NCI-H69 (cell line): ENCODE measurements around the gene CSRNP2.
"Not testable (repeated sequence)": the region's sequence is repeated elsewhere in the genome, so short reads cannot be mapped to it uniquely, and the experiment has no call there.

Experiments used
- DNase-seq: peaks from one replicate; lab custom pipeline; 2025; lab: John Stamatoyannopoulos, UW

CSRNP2 gene, protein sequence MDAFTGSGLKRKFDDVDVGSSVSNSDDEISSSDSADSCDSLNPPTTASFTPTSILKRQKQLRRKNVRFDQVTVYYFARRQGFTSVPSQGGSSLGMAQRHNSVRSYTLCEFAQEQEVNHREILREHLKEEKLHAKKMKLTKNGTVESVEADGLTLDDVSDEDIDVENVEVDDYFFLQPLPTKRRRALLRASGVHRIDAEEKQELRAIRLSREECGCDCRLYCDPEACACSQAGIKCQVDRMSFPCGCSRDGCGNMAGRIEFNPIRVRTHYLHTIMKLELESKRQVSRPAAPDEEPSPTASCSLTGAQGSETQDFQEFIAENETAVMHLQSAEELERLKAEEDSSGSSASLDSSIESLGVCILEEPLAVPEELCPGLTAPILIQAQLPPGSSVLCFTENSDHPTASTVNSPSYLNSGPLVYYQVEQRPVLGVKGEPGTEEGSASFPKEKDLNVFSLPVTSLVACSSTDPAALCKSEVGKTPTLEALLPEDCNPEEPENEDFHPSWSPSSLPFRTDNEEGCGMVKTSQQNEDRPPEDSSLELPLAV

DNA sequence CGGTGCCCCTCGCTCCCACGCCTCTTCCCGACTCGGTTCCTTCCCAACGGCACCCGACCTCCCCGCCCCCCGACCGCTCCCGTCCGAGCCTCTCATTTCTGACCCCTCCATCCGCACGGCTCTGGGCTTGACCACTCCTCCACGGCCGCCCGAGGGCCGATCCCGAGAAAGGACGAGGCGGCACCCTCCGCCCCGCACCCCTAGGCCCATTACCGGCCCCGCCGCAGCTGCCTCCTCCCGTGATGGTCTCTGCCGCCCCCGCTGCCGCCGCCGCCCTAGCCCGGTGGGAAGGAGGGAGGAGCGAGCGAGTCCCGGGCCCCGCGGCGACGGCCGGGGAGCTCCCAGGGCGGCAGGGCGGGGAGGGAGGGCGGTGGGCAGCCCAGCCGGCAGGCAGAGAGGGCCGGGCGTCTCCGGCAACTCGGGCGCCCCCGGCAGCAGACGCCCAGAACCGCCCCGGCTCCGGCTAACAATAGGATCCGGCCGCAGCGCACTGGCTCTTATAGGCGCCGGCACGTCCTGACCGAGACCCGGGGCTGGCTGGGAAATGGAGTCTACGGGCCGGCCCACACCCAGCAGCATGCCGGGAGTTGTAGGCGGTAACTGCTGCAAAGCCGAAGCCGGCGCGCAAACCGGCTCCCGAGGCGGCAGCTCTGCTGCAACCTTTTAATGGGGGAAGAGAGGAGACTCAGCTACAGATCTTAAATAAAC lies at the start of gene CSRNP2:
Gene CSRNP2, minus strand, starts transcription at position 471 of the 708 bp plus-strand sequence. CDS start 7,035 bp downstream, outside the sequence.
- peak; percentile 99 for DNase-seq

GRCh38 chr12:51132693-51133092 lies 49.3 kb upstream of the CSRNP2 start:
- no peak for DNase-seq

DNA sequence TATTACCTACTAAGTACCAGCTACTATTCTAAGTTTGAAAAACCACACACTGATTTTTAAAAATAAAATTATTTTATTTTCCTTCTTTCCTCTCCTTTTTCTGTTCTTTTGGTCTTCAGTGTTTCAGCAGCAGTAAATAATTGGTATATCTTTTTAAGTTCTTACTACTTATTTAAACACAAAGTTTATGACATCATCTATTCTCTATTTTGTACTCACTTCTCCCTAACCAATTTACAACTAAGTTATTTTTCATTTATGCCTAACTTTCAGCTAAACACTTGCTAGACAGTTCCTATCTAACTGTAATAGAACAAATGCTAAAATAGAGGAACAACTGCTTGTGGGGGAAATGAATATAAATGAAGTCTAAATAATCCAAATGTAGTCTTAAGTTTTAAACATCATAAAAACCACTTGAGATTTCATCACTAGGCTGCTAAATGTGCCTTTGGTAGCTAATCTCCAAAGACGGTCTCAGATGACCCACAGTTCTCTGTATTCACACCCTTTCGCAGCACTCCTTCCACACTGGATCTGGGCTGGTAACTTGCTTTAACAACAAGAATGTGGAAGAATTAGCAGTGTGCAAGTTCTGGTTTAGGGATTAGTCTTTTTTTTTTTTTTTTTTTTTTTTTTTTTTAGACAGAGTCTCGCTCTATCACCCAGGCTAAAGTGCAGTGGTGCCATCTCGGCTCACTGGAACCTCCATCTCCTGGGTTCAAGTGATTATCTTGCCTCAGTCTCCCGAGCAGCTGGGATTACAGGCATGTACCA lies 48.5 kb upstream of the CSRNP2 start:
- DNase-seq = no peak

GRCh38 chr12:51128919-51129318 lies 45.5 kb upstream of the CSRNP2 start:
- peak; percentile 17 for DNase-seq

GRCh38 chr12:51127050-51127729 lies 43.8 kb upstream of the CSRNP2 start:
- no peak for DNase-seq

DNA sequence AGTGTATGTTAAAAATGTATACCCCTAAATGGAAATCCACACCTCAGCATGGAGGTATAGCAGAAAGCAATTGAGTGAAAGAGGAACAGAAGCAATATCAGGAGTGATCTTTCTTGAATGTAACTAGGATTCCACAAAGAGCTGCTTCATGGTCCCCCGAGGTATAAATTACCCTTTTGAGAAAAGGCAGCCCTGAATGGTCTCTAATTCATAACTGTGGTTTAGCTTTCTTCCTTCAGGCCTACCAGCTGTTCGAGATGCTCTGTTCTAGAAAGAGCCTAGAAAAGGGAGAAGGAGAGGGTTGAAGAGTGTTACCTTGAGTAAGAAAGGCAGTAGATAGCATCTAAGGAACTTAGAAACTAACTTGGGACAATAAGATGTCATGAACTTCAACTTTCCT lies 42.9 kb upstream of the CSRNP2 start:
- DNase-seq = no peak

GRCh38 chr12:51124504-51124903 lies 41.1 kb upstream of the CSRNP2 start:
- no peak for DNase-seq

DNA sequence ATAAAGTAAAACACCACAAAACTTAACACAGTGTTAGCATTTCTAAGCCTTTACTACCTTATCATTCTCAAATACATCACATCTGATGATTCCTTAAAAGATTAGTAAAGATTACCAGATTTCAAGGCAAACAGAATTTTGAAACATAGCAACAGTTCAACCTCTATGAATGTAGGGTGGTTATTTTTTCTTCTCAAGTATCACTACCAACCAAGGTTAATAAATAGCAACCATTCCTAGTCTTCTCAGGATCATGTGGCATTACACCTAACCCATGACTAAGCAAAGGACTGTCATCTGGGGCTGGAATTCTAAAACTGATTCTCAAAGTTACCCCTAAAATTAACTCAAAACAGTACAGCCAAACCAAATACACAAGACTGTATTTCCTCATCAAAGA lies 39.4 kb upstream of the CSRNP2 start:
- DNase-seq = no peak

DNA sequence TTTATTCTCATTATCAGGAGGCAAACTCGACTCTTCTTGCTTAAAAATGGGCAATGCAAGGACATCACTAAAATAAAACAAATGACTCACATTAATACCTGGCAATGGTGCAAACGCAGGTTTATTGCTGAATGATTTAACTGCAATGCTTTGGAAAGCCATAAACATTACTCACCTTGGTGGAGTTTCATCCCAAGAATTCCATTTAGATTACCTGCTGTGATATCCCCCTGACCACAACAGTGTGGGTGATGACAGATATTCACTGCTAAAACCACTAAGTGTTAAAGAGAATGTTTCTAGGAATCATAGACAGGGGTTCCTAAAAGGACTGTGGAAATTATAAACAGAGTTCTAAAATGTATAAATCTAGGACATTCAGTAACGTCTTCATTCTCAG lies 35.3 kb upstream of the CSRNP2 start:
- no peak for DNase-seq

- no peak for DNase-seq
Observed at GRCh38 chr12:51115533-51115932, 32.1 kb upstream of the CSRNP2 start.

DNA sequence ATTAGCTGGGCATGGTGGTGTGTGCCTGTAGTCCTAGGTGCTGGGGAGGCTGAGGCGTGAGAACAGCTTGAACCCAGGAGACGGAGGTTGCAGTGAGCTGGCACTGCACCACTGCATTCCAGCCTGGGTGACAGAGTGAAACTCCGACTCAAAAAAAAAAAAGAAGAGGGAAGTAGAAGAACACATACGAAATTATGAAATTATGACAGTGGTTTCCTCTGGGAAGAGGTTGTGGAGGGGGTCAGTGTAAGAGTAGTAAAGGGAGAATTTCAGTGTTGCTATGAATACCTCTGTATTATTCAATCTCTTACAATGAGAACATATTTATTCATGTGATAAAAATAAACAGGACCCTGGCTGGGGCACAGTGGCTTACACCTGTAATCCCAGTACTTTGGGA lies 24.7 kb upstream of the CSRNP2 start:
- no peak for DNase-seq

DNA sequence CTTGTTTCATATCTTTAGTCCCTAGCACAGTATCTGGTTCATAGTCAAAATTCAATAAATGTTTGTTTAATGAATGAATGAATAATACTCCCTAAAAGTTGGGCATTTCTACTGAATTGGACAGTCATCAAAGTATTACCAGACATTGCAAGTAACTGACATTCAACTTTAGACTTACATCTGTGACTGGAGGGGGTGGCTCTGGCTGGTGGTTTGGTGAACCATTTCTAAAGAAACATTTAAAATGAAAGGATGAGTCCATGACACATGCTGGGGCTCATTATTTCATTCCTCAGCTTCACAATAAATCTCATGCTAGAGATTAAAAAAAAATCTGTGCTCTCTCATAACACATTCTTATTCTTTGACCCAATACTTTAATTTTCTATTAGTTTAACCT lies 20.6 kb upstream of the CSRNP2 start:
- no peak for DNase-seq

DNA sequence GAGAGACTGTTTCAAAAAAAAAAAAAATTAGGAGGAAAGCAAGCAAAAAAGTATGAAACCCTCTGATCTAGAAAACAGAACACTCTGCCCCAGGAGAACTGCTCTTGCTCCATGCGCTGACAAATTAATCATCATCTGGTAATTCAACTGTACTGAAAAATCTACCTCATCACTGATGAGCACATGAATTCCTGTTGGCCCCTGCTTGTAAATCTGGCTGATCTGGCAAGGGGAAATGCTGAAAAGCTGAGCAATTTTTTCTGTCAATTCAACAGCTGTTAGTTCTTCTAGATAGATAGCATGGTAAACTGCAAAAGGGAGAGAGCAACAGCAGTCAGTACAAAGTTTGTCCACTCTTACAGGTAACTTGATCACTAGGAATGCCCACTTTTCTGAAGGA lies 15.2 kb upstream of the CSRNP2 start:
- DNase-seq = no peak

DNA sequence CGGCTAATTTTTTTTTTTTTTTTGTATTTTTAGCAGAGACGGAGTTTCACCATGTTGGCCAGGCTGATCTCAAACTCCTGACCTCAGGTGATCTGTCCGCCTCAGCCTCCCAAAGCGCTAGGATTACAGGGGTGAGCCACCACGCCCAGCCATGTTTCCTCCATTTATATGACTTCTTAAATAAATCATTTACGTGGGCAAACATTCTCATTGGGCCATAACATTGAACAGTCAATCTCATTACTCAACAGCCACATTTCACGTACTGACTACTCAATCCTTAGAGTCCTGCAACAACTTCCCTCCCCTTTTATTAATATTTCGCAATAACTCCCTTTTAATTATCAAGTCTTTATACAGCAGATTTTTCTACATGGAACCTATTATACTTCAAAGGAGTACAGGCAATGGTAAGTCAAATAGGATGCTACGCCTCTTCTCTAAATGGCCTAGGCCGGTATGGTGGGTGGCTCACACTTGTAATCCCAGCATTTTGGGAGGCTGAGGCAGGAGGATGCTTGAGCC lies 7.4 kb upstream of the CSRNP2 start:
- DNase-seq = no peak

GRCh38 chr12:51087818-51088217 lies 4.4 kb upstream of the CSRNP2 start:
- DNase-seq = no peak

DNA sequence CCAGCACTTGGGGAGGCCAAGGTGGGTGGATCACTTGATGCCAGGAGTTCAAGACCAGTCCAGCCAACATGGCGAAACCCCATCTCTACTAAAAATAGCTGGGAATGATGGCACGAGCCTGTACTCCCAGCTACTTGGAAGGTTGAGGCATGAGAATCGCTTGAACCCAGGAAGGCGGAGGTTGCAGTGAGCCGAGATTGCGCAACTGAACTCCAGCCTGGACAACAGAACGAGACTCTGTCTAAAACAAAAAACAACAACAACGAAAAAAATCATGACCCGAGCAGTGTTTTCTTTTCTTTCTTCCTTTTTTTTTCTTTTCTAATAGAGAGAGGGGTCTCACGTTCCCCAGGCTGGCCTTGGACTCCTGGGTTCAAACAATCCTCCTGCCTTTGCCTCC lies 3.5 kb upstream of the CSRNP2 start:
- no peak for DNase-seq

DNA sequence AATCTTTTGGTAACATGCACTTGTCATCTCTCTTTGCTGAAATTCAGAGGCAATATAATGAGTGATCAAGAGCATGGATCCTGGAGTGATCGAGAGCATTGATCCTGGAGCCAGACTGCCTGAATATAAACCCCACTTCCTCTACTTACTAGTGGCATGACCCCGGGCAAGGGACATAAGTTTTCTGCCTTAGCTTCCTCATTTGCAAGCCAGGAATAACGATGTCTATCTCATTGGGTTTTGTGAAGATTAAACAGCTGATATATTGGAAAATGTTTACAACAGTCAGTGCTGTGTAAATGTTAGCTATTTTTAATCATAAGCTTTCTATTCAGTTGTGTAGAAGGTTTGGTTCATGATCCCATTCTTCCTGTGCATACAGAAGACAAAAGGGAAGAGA lies 2.4 kb upstream of the CSRNP2 start:
- DNase-seq = no peak

- peak; percentile 70 for DNase-seq
Observed at GRCh38 chr12:51082561-51083125, 753 bp downstream of the CSRNP2 start.

GRCh38 chr12:51081421-51081820 lies 2.0 kb downstream of the CSRNP2 start:
- no peak for DNase-seq

DNA sequence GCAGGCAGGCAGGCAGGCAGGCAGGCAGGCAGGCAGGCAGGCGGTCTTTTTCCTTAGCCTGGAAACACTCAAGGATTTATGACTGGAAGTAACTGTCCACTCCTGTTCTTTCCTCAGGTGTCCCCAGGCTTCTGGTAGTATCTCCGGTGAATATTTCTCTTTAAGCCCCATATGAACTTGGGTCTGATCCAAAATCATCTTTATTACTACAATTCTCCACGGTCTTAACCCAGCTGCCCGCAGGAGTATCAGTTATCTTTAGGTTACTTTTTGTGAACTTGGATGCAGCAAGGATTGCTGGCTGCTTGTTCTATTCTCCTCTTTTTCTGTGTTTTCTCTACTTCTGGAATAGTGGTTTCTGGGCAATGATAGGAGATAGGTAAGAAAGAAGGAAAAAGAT lies 3.3 kb downstream of the CSRNP2 start:
- DNase-seq = no peak

- not testable (repeated sequence) for DNase-seq
Observed at GRCh38 chr12:51078866-51079265, 4.5 kb downstream of the CSRNP2 start.
